Measurements from ENCODE around the gene ARFGAP2.

GRCh38 chr11:47163193-47163592 is 13.5 kb downstream of the ARFGAP2 start:
- TF ChIP-seq CTCF (IDR thresholded peaks at IDR 0.05) (no peak), POLR2AphosphoS5 (IDR thresholded peaks at IDR 0.05) (no peak), POLR2A (IDR thresholded peaks at IDR 0.05) (no peak)
